Measurements from ENCODE around the gene SMARCAD1. TPM values are rescaled to one million over a fixed set of nuclear protein-coding genes. Genes with fewer than 3 reads are reported as not detected.

Gene SMARCAD1, protein sequence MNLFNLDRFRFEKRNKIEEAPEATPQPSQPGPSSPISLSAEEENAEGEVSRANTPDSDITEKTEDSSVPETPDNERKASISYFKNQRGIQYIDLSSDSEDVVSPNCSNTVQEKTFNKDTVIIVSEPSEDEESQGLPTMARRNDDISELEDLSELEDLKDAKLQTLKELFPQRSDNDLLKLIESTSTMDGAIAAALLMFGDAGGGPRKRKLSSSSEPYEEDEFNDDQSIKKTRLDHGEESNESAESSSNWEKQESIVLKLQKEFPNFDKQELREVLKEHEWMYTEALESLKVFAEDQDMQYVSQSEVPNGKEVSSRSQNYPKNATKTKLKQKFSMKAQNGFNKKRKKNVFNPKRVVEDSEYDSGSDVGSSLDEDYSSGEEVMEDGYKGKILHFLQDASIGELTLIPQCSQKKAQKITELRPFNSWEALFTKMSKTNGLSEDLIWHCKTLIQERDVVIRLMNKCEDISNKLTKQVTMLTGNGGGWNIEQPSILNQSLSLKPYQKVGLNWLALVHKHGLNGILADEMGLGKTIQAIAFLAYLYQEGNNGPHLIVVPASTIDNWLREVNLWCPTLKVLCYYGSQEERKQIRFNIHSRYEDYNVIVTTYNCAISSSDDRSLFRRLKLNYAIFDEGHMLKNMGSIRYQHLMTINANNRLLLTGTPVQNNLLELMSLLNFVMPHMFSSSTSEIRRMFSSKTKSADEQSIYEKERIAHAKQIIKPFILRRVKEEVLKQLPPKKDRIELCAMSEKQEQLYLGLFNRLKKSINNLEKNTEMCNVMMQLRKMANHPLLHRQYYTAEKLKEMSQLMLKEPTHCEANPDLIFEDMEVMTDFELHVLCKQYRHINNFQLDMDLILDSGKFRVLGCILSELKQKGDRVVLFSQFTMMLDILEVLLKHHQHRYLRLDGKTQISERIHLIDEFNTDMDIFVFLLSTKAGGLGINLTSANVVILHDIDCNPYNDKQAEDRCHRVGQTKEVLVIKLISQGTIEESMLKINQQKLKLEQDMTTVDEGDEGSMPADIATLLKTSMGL
- 23.1 and 27.2 TPM in 2 replicates for total RNA-seq

DNA sequence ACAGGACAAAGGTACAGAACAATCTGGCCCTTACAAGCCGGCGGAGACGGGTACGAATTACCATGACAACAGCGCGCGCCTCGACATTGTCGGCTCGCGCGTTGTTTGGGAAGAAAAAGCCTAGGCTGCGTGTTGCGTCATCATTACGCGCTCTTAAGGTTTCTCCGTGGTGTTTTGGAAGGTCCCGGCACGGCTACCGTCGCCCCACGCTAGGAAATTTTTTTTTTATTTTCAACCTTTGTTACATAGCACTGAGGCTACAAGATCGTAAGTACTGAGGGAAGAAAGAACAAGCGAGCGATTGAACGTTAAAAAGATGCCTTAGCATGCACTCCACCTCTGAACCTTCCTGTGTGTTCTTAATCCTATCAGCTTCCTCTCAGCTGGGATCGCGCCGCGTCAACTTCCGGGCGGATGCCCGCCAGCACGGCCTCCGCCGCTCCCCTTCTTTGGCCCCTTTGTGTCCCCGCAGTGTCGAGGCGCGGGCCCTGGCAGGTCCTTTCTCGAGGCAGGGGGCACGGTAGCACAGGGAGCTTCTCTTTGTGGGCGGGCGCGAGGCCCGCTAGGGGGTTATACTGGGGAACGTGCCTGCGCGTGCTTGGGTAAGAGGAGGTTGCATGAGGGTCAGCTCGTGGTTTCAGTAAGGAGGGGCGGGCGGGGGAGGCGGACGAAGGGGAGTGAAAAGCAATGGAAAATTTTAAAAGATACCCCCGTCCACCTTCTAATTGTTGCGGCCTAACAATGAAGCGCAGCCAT, at the start of gene SMARCAD1:
SMARCAD1 (plus strand) TSS at position 397 of the 756 bp plus-strand sequence. CDS start 530 bp downstream, outside the sequence.
- peak; percentile 97 to 98 for DNase-seq (ENCODE audit: low read depth in 2 of 2)

DNA sequence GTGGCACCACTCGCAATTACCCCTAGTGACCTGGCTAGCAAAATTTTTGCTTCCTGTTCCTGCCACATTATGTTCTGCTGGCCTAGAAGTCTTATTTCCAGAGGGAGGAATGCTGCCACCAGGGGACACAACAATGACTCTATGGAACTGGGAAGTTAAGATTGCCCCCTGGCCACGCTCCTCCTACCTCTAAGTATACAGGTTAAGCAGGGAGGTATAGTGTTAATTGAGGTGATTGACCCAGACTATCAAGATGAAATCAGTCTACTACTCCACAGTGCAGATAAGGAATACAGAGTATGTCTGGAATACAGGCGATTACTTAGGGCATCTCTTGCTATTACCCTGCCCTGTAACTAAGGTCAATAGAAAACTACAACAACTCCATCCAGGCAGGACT, 48.8 kb upstream of the SMARCAD1 start:
- DNase-seq (ENCODE audit: low read depth in 2 of 2): no peak

DNA sequence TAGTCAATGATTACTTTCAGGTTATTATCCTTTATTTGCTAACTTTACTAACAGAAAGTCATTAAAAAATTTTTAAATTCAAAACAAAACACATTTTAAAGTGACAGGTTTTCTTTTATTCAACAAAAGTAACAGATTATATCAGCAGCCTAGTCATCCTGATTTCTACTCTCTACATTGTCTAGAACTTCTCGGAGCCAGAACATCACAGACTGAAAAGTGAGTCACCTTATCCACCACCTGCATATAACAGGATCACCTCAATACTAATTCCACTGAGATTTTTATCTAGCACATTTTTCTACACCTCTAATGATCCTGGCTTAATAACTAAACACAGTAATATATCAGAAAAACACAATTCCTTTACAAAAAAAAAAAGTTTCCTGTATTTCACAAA, 47.9 kb upstream of the SMARCAD1 start:
- no peak for DNase-seq (ENCODE audit: low read depth in 2 of 2)

DNA sequence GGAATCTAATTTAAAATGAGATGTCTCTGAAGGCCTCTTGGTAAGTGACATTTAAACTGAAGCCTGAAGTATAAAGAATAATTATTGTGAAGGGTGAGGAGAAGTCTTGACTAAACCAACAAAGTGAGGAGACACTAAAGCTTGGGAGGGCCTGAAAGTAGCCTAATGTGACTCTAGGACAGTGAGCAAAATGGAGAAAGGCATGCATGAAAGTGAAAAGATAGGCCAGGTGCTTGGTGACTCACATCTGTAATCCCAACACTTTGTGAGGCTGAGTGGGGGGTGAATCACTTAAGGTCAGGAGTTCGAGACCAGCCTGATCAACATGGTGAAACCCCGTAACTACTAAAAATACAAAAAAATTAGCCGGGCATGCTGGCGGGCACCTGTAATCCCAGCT, 46.9 kb upstream of the SMARCAD1 start:
- DNase-seq (ENCODE audit: low read depth in 2 of 2): no peak

- DNase-seq (ENCODE audit: low read depth in 2 of 2): no peak
Measured at GRCh38 chr4:94165256-94165655, 42.4 kb upstream of the SMARCAD1 start.

- no peak for DNase-seq (ENCODE audit: low read depth in 2 of 2)
Measured at GRCh38 chr4:94168321-94168720, 39.3 kb upstream of the SMARCAD1 start.

- DNase-seq (ENCODE audit: low read depth in 2 of 2): no peak
Measured at GRCh38 chr4:94169803-94170372, 37.8 kb upstream of the SMARCAD1 start.

DNA sequence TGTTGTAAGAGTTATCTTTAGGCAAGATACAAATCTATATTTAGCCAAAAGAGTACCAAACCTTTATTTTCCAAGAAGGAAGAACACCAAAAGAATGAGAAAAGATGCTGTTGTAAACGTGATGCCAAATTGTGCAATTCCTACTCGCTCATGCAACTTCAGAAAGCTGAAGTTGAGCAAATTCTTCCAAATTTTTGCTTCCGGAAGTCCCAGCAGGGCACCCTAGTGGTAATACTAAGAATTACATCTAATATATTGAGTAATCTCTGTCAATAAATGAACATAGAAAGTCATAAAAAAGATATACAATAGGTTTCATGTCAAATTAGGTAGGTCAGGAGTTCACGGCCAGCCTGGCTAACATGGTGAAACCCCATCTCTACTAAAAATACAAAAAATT, 36.0 kb upstream of the SMARCAD1 start:
- no peak for DNase-seq (ENCODE audit: low read depth in 2 of 2)

DNA sequence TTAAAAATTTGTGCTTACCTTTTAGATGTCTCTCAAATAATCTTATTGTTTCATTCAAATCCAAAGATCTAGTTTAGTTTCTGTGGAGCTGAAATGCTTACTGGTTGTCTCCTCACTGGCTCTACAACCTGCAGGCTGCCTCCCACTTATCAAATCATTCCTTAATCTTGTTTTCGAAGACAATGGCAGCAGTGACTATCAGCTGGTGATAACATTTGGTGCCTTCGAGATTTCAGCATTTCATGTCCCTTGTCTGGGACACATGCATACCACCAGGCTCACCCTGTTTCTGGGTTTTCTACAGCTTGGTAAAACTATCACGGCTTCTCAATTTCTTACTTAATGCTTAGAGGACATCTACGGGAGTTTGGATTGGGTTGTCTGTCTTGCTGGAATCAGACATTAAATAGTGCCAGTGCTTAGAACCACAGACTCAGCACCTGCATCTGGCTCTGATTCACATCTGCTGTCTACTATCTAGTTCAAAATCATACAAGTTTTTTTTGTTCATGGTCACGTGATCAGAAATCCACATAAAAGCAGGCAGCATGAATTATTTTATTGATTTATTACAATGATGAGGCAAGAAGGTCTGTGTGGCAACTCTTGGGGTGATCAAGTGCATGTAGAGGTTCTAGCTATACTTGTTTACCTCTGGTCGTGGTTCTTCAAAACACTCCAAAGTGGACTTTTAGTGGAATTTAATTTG, 32.0 kb upstream of the SMARCAD1 start:
- no peak for DNase-seq (ENCODE audit: low read depth in 2 of 2)

DNA sequence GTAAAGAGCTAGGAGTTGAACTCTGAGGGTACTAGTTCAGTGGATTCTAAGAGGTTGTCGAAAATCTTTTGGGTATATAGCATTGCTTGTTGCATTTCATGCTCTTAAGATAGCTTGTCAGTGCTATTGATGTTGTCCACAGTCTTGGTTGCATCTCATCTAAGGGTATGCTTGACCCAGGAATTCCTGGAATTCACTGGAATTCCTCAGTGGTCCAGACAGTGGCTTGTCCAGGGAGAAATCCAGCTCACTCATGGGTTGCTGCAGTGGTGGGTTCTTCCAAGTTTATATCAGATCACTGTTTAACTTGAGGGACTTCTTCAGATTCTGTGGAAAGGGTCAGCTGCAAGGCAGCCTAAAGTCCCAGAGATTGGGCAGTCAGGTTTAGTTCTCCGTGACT, 29.8 kb upstream of the SMARCAD1 start:
- DNase-seq (ENCODE audit: low read depth in 2 of 2): no peak

- peak in 1 of 2 donors; percentile 56 for DNase-seq (ENCODE audit: low read depth in 2 of 2)
Measured at GRCh38 chr4:94181815-94182214, 25.9 kb upstream of the SMARCAD1 start.

- DNase-seq (ENCODE audit: low read depth in 2 of 2): no peak
Measured at GRCh38 chr4:94202769-94203168, 4.9 kb upstream of the SMARCAD1 start.

DNA sequence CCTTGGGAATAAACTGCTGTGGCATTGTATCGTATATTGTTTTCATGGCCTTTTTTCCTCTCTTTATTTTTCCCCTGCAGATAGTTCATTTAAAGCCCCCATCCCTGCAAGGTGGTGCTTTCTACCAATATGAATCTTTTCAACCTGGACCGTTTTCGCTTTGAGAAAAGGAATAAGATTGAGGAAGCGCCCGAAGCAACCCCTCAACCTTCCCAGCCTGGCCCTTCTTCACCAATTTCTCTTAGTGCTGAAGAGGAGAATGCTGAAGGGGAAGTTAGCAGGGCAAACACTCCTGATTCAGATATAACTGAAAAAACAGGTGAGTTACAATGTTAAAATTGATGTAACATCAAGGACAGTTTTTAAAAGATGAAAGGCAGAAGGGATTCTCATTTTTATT, 601 bp downstream of the SMARCAD1 start:
- DNase-seq (ENCODE audit: low read depth in 2 of 2): peak in 1 of 2 donors; percentile 6

DNA sequence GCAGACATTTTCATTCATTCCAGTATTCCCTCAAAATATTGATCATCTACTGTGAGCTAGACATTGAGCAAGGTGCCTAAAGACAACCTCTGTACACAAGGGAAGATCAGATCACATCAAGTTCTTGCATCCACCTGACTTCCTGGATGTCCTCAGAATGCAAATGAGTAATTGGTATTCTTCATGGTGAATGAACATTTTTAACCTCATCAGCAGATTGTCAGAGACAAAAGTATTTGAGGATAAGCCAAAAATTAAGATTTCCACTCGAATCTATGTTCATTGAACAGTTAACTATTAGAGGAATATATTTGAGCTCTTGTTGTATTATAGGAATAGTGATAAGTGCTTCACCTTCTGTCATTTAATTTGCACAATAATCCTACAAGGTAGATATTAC, 1.3 kb downstream of the SMARCAD1 start:
- no peak for DNase-seq (ENCODE audit: low read depth in 2 of 2)

DNA sequence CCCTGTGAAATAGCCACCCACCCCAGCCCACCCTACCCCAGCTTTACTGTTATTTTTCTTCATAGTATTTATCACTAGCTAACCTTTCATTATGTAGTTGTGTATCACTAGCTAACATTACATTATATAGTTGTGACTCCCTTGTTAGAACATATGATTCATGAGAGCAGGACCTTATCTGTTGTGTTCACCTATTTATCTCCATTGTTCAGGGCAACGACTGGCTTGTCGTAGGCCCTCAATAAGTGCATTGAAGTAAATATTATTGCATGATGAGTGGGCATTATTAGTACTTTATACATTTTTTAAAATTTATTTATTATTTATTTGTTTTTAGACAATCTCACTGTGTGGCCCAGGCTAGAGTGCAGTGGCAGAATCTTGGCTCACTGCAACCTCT, 4.2 kb downstream of the SMARCAD1 start:
- no peak for DNase-seq (ENCODE audit: low read depth in 2 of 2)

GRCh38 chr4:94214703-94215319, 7.1 kb downstream of the SMARCAD1 start:
- no peak for DNase-seq (ENCODE audit: low read depth in 2 of 2)

DNA sequence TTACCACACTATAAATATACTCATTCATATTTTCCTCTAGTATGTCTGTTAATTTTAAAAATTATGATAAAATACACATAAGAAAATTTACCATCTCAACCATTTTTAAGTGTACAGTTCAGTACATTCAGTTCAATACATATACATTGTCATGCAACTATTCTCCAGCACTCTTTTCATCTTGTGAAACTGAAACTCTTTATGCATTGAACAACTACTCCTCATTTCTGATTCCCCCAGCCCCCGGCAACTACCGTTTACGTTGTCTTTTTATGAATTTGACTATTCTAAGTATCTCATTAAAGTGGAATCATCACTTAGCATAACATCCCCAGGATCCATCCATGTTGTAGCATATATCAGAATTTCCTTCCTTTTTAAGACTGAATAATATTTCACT, 8.7 kb downstream of the SMARCAD1 start:
- no peak for DNase-seq (ENCODE audit: low read depth in 2 of 2)

DNA sequence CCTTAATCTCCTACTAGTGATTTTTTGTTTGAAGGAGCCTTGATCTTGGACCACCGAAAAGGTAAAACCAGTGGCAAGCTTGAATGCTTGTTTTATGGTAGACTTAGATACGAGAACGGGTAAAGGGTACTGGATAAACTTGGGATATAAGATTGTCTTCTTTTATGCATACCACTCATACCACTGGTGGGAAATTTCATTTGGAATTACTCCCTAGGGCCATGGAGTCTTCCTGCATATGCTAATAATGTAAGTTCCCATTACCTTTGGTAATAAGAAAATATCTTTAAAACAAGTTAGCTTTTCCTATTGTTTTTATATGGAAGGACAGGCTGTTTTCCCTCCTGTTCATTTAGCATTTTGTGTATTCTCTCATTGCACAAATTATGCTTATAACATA, 11.7 kb downstream of the SMARCAD1 start:
- DNase-seq (ENCODE audit: low read depth in 2 of 2): no peak

GRCh38 chr4:94221916-94222315, 14.3 kb downstream of the SMARCAD1 start:
- no peak for DNase-seq (ENCODE audit: low read depth in 2 of 2)

DNA sequence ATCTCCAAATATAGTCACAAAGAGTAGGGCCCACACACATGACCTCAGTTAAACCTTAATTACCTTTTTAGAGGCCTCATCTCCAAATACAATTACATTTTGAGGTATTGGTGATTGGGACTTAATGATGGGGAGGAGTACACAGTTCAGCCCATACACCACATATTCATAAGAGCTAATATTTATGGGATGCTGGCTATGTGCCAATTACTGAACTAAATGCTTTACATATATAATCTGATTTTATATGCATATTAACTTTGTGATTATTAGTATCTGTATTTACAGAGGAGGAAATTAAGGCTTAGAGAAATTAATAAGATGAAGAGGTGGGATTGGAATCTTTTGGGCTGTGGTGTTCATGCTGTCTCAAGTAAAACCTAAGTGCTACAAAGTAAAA, 17.8 kb downstream of the SMARCAD1 start:
- DNase-seq (ENCODE audit: low read depth in 2 of 2): no peak
